CD14-positive monocyte (primary cell): ENCODE measurements around the gene HLTF. TPM values are rescaled to one million over a fixed set of nuclear protein-coding genes. Genes with fewer than 3 reads are reported as not detected.
A peak's percentile ranks its signal among the peaks of the same experiment; 100 is the strongest.

Source experiments
- DNase-seq, 3 donors: peaks; one replicate each; pipeline ENCODE4 v3.0.0-alpha.2; 2011 to 2022
- H2AFZ ChIP-seq: 2 replicates; pipeline ENCODE4 v1.6.0; 2012; ENCODE audit warnings: mild to moderate bottlenecking, low read depth, low read length, inconsistent platforms; ENCODE audit not compliant: insufficient read depth, poor library complexity, severe bottlenecking
- H3K27ac ChIP-seq, 2 donors: 1 replicate in 1 of 2; 2 replicates in 1 of 2; pipeline ENCODE4 v1.5.1; 2012 to 2013; ENCODE audit warnings: low read length in 2 of 2, control low read depth in 1 of 2, inconsistent platforms in 1 of 2, low read depth in 1 of 2, mild to moderate bottlenecking in 1 of 2
- H3K27me3 ChIP-seq, 2 donors: one replicate each; pipeline versions ENCODE4 v1.6.0 to v1.6.1; 2011 to 2013; ENCODE audit warnings: low read length in 2 of 2; ENCODE audit not compliant: control insufficient read depth in 2 of 2, insufficient read depth in 2 of 2
- H3K36me3 ChIP-seq, 2 donors: replicated peaks in 1 of 2; 1 replicate in 1 of 2; 2 replicates in 1 of 2; pipeline versions ENCODE4 v1.5.1 to v1.6.1; 2012 to 2013; ENCODE audit warnings: low read length in 2 of 2, control low read depth in 1 of 2, inconsistent platforms in 1 of 2, mild to moderate bottlenecking in 1 of 2; ENCODE audit not compliant: insufficient read depth in 2 of 2, control insufficient read depth in 1 of 2
- H3K4me1 ChIP-seq, 2 donors: 1 replicate in 1 of 2; 2 replicates in 1 of 2; pipeline versions ENCODE4 v1.5.1 to v1.6.1; 2012 to 2013; ENCODE audit warnings: low read length in 2 of 2, control low read depth in 1 of 2, inconsistent platforms in 1 of 2, mild to moderate bottlenecking in 1 of 2, moderate library complexity in 1 of 2; ENCODE audit not compliant: insufficient read depth in 2 of 2, control insufficient read depth in 1 of 2
- H3K4me2 ChIP-seq: replicated peaks from 2 replicates; pipeline ENCODE3; 2012; ENCODE audit warnings: low read length, moderate library complexity, mild to moderate bottlenecking; ENCODE audit not compliant: poor library complexity, severe bottlenecking; ENCODE audit errors: extremely low read depth
- H3K4me3 ChIP-seq, 3 experiments: fragments of 200-600 bp in 1 of 3; sonication (generic) in 1 of 3; replicated peaks in 1 of 3; 1 replicate in 2 of 3; 2 replicates in 1 of 3; pipeline ENCODE4 v1.5.1; 2011 to 2013; ENCODE audit warnings: low read length in 3 of 3, mild to moderate bottlenecking in 3 of 3, control low read depth in 2 of 3, low read depth in 2 of 3, inconsistent platforms in 1 of 3, moderate library complexity in 1 of 3
- H3K79me2 ChIP-seq: 2 replicates; pipeline ENCODE4 v1.6.0; 2012; ENCODE audit warnings: mild to moderate bottlenecking, control low read depth, inconsistent platforms, low read length, moderate library complexity; ENCODE audit not compliant: insufficient read depth
- H3K9ac ChIP-seq: 2 replicates; pipeline ENCODE4 v1.6.0; 2017; ENCODE audit warnings: low read length, mild to moderate bottlenecking; ENCODE audit not compliant: insufficient read depth, poor library complexity, severe bottlenecking
- H3K9me3 ChIP-seq, 2 donors: replicated peaks in 1 of 2; 1 replicate in 1 of 2; 2 replicates in 1 of 2; pipeline versions ENCODE4 v1.5.1 to v1.6.1; 2012 to 2013; ENCODE audit warnings: low read length in 2 of 2, control low read depth in 1 of 2; ENCODE audit not compliant: control insufficient read depth in 1 of 2, insufficient read depth in 1 of 2
- H4K20me1 ChIP-seq: 2 replicates; pipeline ENCODE4 v1.6.0; 2012; ENCODE audit warnings: mild to moderate bottlenecking, low read length, control low read depth, moderate library complexity; ENCODE audit not compliant: insufficient read depth
- H3K27ac Mint-ChIP-seq, 7 donors: one replicate each; pipeline ENCODE4 v1.8.0; 2020; ENCODE audit warnings: mild to moderate bottlenecking in 7 of 7, mixed read lengths in 7 of 7, moderate library complexity in 6 of 7, inconsistent platforms in 2 of 7
- H3K27me3 Mint-ChIP-seq, 3 donors: one replicate each; pipeline ENCODE4 v1.8.0; 2021 to 2022; ENCODE audit warnings: low read depth in 3 of 3, mild to moderate bottlenecking in 3 of 3, mixed read lengths in 3 of 3, moderate library complexity in 3 of 3, inconsistent platforms in 1 of 3
- H3K36me3 Mint-ChIP-seq, 2 donors: one replicate each; pipeline ENCODE4 v1.8.0; 2020; ENCODE audit warnings: mixed read lengths in 2 of 2, inconsistent platforms in 1 of 2, mild to moderate bottlenecking in 1 of 2
- H3K4me1 Mint-ChIP-seq: one replicate; pipeline ENCODE4 v1.8.0; 2020; ENCODE audit warnings: mild to moderate bottlenecking, mixed read lengths
- H3K4me3 Mint-ChIP-seq, 2 donors: one replicate each; pipeline ENCODE4 v1.8.0; 2020; ENCODE audit warnings: mild to moderate bottlenecking in 2 of 2, mixed read lengths in 2 of 2, moderate library complexity in 1 of 2
- H3K9me3 Mint-ChIP-seq, 7 donors: one replicate each; pipeline ENCODE4 v1.8.0; 2020 to 2022; ENCODE audit warnings: mixed read lengths in 7 of 7, mild to moderate bottlenecking in 6 of 7, moderate library complexity in 6 of 7, inconsistent platforms in 2 of 7
- CTCF ChIP-seq: fragments of 200-600 bp; IDR thresholded peaks from one replicate; pipeline ENCODE4 v1.8.0; 2022; ENCODE audit warnings: antibody characterized with exemption, mild to moderate bottlenecking
- WGBS: methylation state at CpG from one replicate; pipeline ENCODE4 v1.1.5; 2013; ENCODE audit warnings: missing lambda C conversion rate; ENCODE audit not compliant: insufficient coverage; 5-methylcytosine and 5-hydroxymethylcytosine counted together
- intact Hi-C, 2 donors: fragments of 100-400 bp; cut with micrococcal nuclease; formaldehyde crosslinking; loops; one replicate each; pipeline versions ENCODE4 v1.15.0 to v1.15.1; 2023
- polyA plus RNA-seq, 3 donors: library from polyadenylated mRNA; depleted of rRNA in 1 of 3; unstranded in 2 of 3; stranded (reverse) in 1 of 3; fragments of 300-500 nt in 2 of 3; fragments of >200 nt in 1 of 3; fragmentation: Illumina TruSeq in 2 of 3; gene quantifications; 1 replicate in 2 of 3; 2 replicates in 1 of 3; pipeline ENCODE4 v1.2.3, GENCODE V29; 2012 to 2021

Gene HLTF
- polyA plus RNA-seq, 3 donors: 2.0 to 4.6 (median 2.7) TPM

- H3K4me3 Mint-ChIP-seq: peak overlapping the region; percentile 93 to 95
- Histone ChIP-seq H3K4me3 (peak overlapping the region; percentile 70 to 95 (median 88)), H3K9ac (peak overlapping the region; percentile 97), H3K4me2 (peak overlapping the region; percentile 81), H3K36me3 (no peaks in the 10 kb centered on the region), H4K20me1 (no peaks in the 10 kb centered on the region), H3K4me1 (peaks cover 27 to 39% of the 10 kb centered on the region in 2 donors), H2AFZ (peak overlapping the region; percentile 9), H3K27me3 (no peaks in the 10 kb centered on the region), H3K79me2 (peaks cover 44% of the 10 kb centered on the region), H3K9me3 (no peaks in the 10 kb centered on the region), H3K27ac (peak overlapping the region; percentile 62 to 97)
- peak in 2 of 3 donors; percentile 23 for DNase-seq
- H3K27ac Mint-ChIP-seq: peak overlapping the region; percentile 86 to 97 (median 92)
- peaks cover 14 to 16% of the 10 kb centered on the region in 2 donors for H3K36me3 Mint-ChIP-seq
- 0% methylated on average over 1 of the region's 4 CpGs for WGBS
- no peak for TF ChIP-seq CTCF
- H3K27me3 Mint-ChIP-seq: peaks cover 0 to 6% (median 2%) of the 10 kb centered on the region in 3 donors
- intact Hi-C loops: loop anchor here in 1 of 2 donors (10.0 kb wide), 1 partner anchor 134 kb away; the partner anchor contains the start of gene GYG1
- no peaks in the 10 kb centered on the region for H3K9me3 Mint-ChIP-seq
- peaks cover 39% of the 10 kb centered on the region for H3K4me1 Mint-ChIP-seq
Observed at GRCh38 chr3:149128821-149129220, 42.5 kb upstream of the HLTF start.

- Histone ChIP-seq H3K4me1 (no peaks in the 10 kb centered on the region), H3K9me3 (no peaks in the 10 kb centered on the region), H4K20me1 (no peaks in the 10 kb centered on the region), H3K27ac (no peak overlapping the region), H3K36me3 (no peaks in the 10 kb centered on the region), H2AFZ (no peak overlapping the region), H3K4me3 (no peak overlapping the region), H3K4me2 (no peak overlapping the region), H3K27me3 (no peaks in the 10 kb centered on the region), H3K79me2 (no peaks in the 10 kb centered on the region), H3K9ac (no peak overlapping the region)
- no peaks in the 10 kb centered on the region for H3K9me3 Mint-ChIP-seq
- no peak for TF ChIP-seq CTCF
- intact Hi-C loops: loop anchor here in 1 of 2 donors (10.0 kb wide), 1 partner anchor 128 kb away; the partner anchor contains the start of gene GYG1
- WGBS: no CpG with 5 or more reads among the region's 4 CpGs
- H3K36me3 Mint-ChIP-seq: peaks cover 0 to 2% of the 10 kb centered on the region in 2 donors
- H3K27me3 Mint-ChIP-seq: peaks cover 0 to under 1% (median 0%) of the 10 kb centered on the region in 3 donors
- H3K4me3 Mint-ChIP-seq: no peak overlapping the region
- peak in 2 of 3 donors; percentile 34 to 49 for DNase-seq
- H3K4me1 Mint-ChIP-seq: peaks cover 7% of the 10 kb centered on the region
- H3K27ac Mint-ChIP-seq: no peak overlapping the region
Observed at GRCh38 chr3:149122721-149123578, 36.6 kb upstream of the HLTF start.
